Gastrocnemius medialis (tissue), 4 donors: ENCODE data around the gene OAT. TPM values are rescaled to one million over a fixed set of nuclear protein-coding genes. Genes with fewer than 3 reads are reported as not detected.
A peak's percentile ranks its signal among the peaks of the same experiment; 100 is the strongest.

Experiments used
- ATAC-seq, 2 donors: fragments of 150-250 bp; one replicate each; pipeline ENCODE4 v1.9.1; 2016
- DNase-seq, 2 donors: peaks; one replicate each; pipeline ENCODE4 v3.0.0-alpha.2; 2019
- H3K27ac ChIP-seq, 4 donors: fragments of 200-600 bp; sonication (generic); 1 replicate in 1 of 4; 2 replicates in 3 of 4; pipeline ENCODE4 v1.5.1; 2016 to 2018; ENCODE audit warnings: mild to moderate bottlenecking in 2 of 4, moderate library complexity in 1 of 4
- H3K27me3 ChIP-seq, 3 donors: fragments of 200-600 bp; sonication (generic) in 2 of 3; 1 replicate in 1 of 3; 2 replicates in 2 of 3; pipeline versions ENCODE4 v1.5.1 to v1.6.0; 2016 to 2019; ENCODE audit warnings: mild to moderate bottlenecking in 1 of 3, moderate library complexity in 1 of 3
- H3K36me3 ChIP-seq, 2 donors: fragments of 200-600 bp; sonication (generic) in 1 of 2; one replicate each; pipeline ENCODE4 v1.5.1; 2017 to 2018
- H3K4me1 ChIP-seq, 2 donors: fragments of 200-600 bp; sonication (generic) in 1 of 2; one replicate each; pipeline ENCODE4 v1.5.1; 2016 to 2017; ENCODE audit warnings: mild to moderate bottlenecking in 2 of 2
- H3K4me3 ChIP-seq, 4 donors: fragments of 200-600 bp; sonication (generic) in 3 of 4; 1 replicate in 1 of 4; 2 replicates in 3 of 4; pipeline ENCODE4 v1.5.1; 2016 to 2019; ENCODE audit warnings: mild to moderate bottlenecking in 2 of 4
- H3K9me3 ChIP-seq, 3 donors: fragments of 200-600 bp; sonication (generic) in 2 of 3; 1 replicate in 1 of 3; 2 replicates in 2 of 3; pipeline ENCODE4 v1.5.1; 2016 to 2019
- POLR2A ChIP-seq, 2 donors: fragments of 450-650 bp; IDR thresholded peaks; one replicate each; pipeline ENCODE4 v1.6.1; 2017; ENCODE audit warnings: antibody characterized with exemption in 2 of 2, mild to moderate bottlenecking in 2 of 2, moderate library complexity in 2 of 2
- in situ Hi-C, 4 donors: fragments of 200-750 bp; cut with MboI; loops; one replicate each; pipeline versions ENCODE4 v1.15.0 to v1.8.0; 2017; ENCODE audit warnings: low sequenced_read_pairs in 4 of 4
- intact Hi-C: fragments of 100-400 bp; cut with DNase I; formaldehyde crosslinking; loops from one replicate; pipeline ENCODE4 v1.15.1; 2023; ENCODE audit warnings: low total_unique reads
- total RNA-seq, 4 donors: library from RNA; depleted of rRNA; stranded (reverse); fragments of >200 nt; gene quantifications; one replicate each; pipeline versions ENCODE4 v1.1.0 to v1.2.3, GENCODE V29; 2016
- TF ChIP-seq, protein P1 (sequence below), 5 experiments: fragments of 450-650 bp in 3 of 5; fragments of 200-600 bp in 2 of 5; sonication (generic) in 2 of 5; IDR thresholded peaks in 4 of 5; conservative IDR thresholded peaks in 1 of 5; 1 replicate in 4 of 5; 2 replicates in 1 of 5; pipeline ENCODE4 v1.5.1; 2016 to 2019; ENCODE audit warnings: antibody characterized with exemption in 5 of 5, mild to moderate bottlenecking in 3 of 5, moderate library complexity in 3 of 5

The OAT gene
- total RNA-seq, 4 donors from 2014 or later: 20.1 to 97.2 (median 42.6) TPM

DNA sequence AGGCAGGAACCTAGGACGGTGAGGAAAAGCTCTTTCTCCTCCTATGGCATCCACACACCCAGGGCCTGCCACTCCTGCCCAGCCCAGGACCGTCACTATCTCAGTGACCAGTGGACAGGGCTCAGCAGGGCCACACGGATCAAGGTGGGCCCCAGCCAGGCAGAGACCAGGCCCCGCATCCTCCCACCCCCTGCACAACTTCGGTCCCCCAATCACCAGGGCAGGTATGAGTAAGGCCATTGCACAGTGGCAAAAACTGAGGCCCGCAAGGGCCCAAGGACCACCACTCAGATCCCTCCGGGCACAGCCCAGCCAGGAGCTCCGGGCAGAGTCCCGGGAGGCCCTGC lies 30.3 kb downstream of the OAT start:
- Histone ChIP-seq H3K36me3 (no peaks in the 10 kb centered on the region), H3K27ac (no peak overlapping the region), H3K4me1 (peaks cover 0 to 9% of the 10 kb centered on the region in 2 donors), H3K9me3 (no peaks in the 10 kb centered on the region), H3K4me3 (peak overlapping the region; percentile 57 to 68 (median 62)), H3K27me3 (no peaks in the 10 kb centered on the region)
- TF ChIP-seq POLR2A (IDR thresholded peaks at IDR 0.05): no peak
- TF ChIP-seq, protein P1, sequence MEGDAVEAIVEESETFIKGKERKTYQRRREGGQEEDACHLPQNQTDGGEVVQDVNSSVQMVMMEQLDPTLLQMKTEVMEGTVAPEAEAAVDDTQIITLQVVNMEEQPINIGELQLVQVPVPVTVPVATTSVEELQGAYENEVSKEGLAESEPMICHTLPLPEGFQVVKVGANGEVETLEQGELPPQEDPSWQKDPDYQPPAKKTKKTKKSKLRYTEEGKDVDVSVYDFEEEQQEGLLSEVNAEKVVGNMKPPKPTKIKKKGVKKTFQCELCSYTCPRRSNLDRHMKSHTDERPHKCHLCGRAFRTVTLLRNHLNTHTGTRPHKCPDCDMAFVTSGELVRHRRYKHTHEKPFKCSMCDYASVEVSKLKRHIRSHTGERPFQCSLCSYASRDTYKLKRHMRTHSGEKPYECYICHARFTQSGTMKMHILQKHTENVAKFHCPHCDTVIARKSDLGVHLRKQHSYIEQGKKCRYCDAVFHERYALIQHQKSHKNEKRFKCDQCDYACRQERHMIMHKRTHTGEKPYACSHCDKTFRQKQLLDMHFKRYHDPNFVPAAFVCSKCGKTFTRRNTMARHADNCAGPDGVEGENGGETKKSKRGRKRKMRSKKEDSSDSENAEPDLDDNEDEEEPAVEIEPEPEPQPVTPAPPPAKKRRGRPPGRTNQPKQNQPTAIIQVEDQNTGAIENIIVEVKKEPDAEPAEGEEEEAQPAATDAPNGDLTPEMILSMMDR (IDR thresholded peaks at IDR 0.05 in 4 of 5, conservative IDR thresholded peaks at IDR 0.05 in 1 of 5): no peak
- DNase-seq (no peak), ATAC-seq (peak in 1 of 2 donors; percentile 4)
- intact Hi-C loops: loop anchor here (5.0 kb wide), 1 partner anchor 236 kb away; no protein-coding TSS in a partner anchor
- in situ Hi-C loops: loop anchor here (5.0 to 25.0 kb wide), 4 partner anchors 284 to 801 kb away; no protein-coding TSS in a partner anchor

DNA sequence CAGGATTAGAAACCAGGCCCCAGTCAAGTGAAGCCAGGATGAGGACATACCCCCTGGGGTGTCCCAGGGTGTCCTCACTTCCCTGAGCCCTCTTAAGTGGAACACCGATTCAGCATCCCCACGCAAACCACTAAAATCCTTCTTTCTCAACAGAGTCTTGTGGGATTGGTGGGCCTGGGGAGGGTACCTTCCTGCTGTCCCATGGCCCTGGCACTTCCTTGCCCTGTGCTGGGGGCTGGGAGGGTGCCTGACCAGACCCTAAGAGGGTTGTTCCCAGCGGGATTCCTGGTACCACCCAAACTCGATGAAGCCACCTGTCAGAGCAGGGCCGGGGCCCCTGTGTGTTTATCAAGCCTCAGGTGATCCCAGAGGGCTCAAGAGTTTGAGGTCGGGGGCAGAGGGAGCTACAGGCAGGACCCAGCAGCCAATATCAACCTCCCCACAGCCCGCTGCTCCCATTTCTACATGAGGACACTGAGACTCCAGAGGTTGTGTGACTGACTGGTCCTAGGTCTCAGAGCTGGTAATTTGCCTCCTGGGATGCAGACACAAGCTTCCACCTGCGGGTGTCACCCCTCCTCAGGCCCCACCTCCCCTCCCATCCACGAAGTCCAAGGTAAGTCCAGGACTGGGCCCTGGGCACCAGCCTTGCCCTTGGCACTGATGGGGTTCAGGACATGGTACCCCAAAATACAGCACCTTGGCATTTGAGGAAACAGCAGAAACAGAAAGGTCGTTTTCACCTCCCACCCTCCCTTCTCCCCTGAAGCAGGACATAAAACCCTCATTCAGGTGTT lies 31.4 kb downstream of the OAT start:
- intact Hi-C loops: loop anchor here (5.0 kb wide), 1 partner anchor 235 kb away; no protein-coding TSS in a partner anchor
- H3K9me3 ChIP-seq: no peaks in the 10 kb centered on the region
- no peaks in the 10 kb centered on the region for H3K27me3 ChIP-seq
- no peak overlapping the region for H3K27ac ChIP-seq
- no peak overlapping the region for H3K4me3 ChIP-seq
- peaks cover 0 to 9% of the 10 kb centered on the region in 2 donors for H3K4me1 ChIP-seq
- no peak for ATAC-seq
- H3K36me3 ChIP-seq: no peaks in the 10 kb centered on the region
- in situ Hi-C loops: loop anchor here (5.0 to 25.0 kb wide), 4 partner anchors 282 to 800 kb away; no protein-coding TSS in a partner anchor
- no peak for TF ChIP-seq POLR2A (IDR thresholded peaks at IDR 0.05)
- TF ChIP-seq, protein P1 (IDR thresholded peaks at IDR 0.05 in 4 of 5, conservative IDR thresholded peaks at IDR 0.05 in 1 of 5): no peak
- DNase-seq: no peak

DNA sequence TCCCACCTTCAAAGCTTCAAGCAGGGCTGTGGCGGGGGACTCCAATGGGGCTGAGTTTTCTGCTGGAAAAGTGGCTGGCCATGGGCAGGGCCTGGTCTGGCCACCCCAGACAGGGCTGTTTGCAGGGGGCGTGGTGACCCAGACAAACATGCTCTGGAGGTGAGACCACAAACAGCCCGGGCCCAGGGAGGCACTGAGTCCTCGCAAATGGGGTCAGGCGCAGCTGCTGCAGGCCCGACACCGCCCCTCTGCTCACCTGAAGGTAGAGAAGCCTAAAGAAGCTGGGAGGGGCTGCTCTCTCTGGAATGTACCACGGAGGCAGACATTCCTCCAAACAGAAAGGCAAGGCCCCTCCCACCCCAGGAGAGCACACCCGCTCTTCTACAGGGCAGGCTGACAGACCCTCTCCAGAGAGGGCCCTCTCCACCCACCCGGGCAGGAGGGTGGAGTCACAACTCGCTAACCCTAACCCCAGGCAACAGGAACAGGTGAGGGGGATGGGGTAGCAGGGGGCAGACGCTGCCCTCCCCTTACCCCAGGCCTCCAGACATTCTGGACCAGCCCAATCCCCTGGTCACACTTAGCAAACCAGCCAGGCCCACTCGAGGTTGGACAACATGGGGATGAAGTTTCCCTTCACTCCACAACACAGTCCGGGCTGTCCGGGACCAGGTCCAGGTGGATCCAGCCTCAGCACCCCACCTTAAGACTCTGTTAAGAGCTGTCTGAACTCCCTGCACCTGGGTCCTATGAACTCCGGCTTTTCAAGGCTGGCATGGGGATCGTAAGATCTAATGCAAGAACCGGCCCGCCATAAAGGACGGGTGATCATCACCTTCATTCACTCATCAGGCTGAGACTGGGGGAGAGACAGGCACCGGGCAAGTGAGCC lies 32.3 kb downstream of the OAT start:
- Histone ChIP-seq H3K27ac (no peak overlapping the region), H3K27me3 (no peaks in the 10 kb centered on the region), H3K36me3 (no peaks in the 10 kb centered on the region), H3K4me1 (peaks cover 0 to 9% of the 10 kb centered on the region in 2 donors), H3K4me3 (no peak overlapping the region), H3K9me3 (no peaks in the 10 kb centered on the region)
- intact Hi-C loops: loop anchor here (5.0 kb wide), 1 partner anchor 234 kb away; no protein-coding TSS in a partner anchor
- in situ Hi-C loops: loop anchor here (5.0 to 25.0 kb wide), 4 partner anchors 282 to 799 kb away; no protein-coding TSS in a partner anchor
- TF ChIP-seq, protein P1 (IDR thresholded peaks at IDR 0.05 in 4 of 5, conservative IDR thresholded peaks at IDR 0.05 in 1 of 5): no peak
- TF ChIP-seq POLR2A (IDR thresholded peaks at IDR 0.05): no peak
- no peak for ATAC-seq
- no peak for DNase-seq

DNA sequence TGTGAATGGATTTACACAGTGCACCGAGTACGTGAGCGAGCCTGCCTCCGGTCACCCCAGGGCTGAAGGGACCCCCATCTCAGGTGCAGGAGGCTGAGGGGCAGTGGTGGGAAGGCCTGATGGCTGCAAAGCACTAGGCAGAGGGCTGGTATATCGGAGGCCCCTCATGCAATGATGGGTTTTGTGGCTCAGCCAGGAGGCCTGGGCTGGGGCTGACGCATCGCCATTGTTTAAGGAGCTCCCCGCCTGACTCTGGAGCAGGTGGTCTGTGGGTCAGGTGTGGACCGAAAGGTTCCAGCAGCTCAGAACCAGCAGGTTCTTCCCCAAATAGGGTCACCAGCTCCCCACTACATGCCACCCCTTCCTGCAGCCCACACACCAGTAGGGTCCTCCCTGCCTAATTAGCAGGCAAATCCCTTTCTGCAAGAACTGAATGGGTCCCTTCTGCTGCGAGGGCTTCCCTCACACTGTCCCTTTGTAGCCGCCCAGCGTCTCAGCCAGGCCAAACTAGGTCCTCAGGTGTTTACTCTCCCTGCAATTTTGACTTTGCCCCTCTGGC lies 33.0 kb downstream of the OAT start:
- Histone ChIP-seq H3K9me3 (no peaks in the 10 kb centered on the region), H3K27me3 (peaks cover 0 to under 1% (median 0%) of the 10 kb centered on the region in 3 donors), H3K27ac (no peak overlapping the region), H3K36me3 (no peaks in the 10 kb centered on the region), H3K4me3 (no peak overlapping the region), H3K4me1 (peaks cover 0 to 9% of the 10 kb centered on the region in 2 donors)
- ATAC-seq (no peak), DNase-seq (no peak)
- intact Hi-C loops: loop anchor here (5.0 kb wide), 1 partner anchor 233 kb away; no protein-coding TSS in a partner anchor
- no peak for TF ChIP-seq POLR2A (IDR thresholded peaks at IDR 0.05)
- TF ChIP-seq, protein P1 (IDR thresholded peaks at IDR 0.05 in 4 of 5, conservative IDR thresholded peaks at IDR 0.05 in 1 of 5): no peak
- in situ Hi-C loops: loop anchor here (5.0 to 25.0 kb wide), 4 partner anchors 281 to 798 kb away; no protein-coding TSS in a partner anchor
